ENCODE data around the gene MCEE. TPM values are rescaled to one million over a fixed set of nuclear protein-coding genes. Genes with fewer than 3 reads are reported as not detected.
"Not testable (repeated sequence)": the region's sequence is repeated elsewhere in the genome, so short reads cannot be mapped to it uniquely, and the experiment has no call there.

Gene MCEE
- total and polyA plus RNA-seq, 4 donors = 16.4 to 32.3 (median 21.6) TPM

DNA sequence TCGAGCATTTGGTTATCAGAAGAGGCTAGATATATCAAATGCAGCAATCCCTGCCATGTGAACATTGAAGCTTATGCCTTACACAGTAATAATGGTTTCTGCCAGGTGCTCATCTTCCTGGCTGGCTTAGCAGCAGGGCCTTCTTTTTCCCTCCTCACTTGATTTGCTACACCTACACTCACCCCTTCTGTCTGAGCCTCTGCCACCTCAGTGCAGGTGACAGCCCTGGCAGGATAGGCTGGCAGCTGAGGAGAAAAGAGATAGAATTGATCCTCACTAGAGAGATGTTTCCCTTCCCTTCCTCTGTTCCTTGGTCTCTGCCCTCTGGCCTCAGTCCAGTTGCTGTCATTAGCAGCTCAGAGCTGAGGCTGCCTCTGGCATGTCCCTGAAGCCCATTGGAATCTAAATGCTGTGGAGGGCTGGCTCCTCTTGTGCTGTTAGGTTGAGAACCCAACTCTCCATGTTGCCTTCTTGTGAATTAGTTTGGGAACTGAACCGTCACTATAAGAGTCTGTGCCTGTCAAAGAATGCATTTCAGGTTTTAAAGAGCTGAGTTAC, 18.6 kb upstream of the MCEE start:
- Histone ChIP-seq H3K9ac (ENCODE audit: insufficient read depth in 1 of 2, low read length in 2 of 2) (no peak overlapping the region), H3K36me3 (ENCODE audit: control insufficient read depth in 4 of 4, insufficient read depth in 4 of 4, low read length in 4 of 4) (peaks cover 31 to 43% (median 36%) of the 10 kb centered on the region in 4 donors), H3K27me3 (ENCODE audit: control insufficient read depth in 3 of 3, insufficient read depth in 3 of 3, low read length in 2 of 3) (no peaks in the 10 kb centered on the region), H3K4me3 (no peak overlapping the region), H3K4me1 (ENCODE audit: control insufficient read depth in 5 of 5, insufficient read depth in 5 of 5, low read length in 5 of 5) (peaks cover 0 to 2% (median 0%) of the 10 kb centered on the region in 5 donors), H3K27ac (ENCODE audit: low read depth in 1 of 2, low read length in 1 of 2) (no peak overlapping the region), H3K9me3 (ENCODE audit: control insufficient read depth in 4 of 4, insufficient read depth in 3 of 4, low read length in 3 of 4) (no peaks in the 10 kb centered on the region)
- ATAC-seq (ENCODE audit: insufficient read depth, low FRiP score) (no peak), DNase-seq (no peak)
- WGBS, 2 donors = 92 to 98% methylated on average over 2 of the region's 2 CpGs
- TF ChIP-seq, protein P1, sequence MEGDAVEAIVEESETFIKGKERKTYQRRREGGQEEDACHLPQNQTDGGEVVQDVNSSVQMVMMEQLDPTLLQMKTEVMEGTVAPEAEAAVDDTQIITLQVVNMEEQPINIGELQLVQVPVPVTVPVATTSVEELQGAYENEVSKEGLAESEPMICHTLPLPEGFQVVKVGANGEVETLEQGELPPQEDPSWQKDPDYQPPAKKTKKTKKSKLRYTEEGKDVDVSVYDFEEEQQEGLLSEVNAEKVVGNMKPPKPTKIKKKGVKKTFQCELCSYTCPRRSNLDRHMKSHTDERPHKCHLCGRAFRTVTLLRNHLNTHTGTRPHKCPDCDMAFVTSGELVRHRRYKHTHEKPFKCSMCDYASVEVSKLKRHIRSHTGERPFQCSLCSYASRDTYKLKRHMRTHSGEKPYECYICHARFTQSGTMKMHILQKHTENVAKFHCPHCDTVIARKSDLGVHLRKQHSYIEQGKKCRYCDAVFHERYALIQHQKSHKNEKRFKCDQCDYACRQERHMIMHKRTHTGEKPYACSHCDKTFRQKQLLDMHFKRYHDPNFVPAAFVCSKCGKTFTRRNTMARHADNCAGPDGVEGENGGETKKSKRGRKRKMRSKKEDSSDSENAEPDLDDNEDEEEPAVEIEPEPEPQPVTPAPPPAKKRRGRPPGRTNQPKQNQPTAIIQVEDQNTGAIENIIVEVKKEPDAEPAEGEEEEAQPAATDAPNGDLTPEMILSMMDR (IDR thresholded peaks at IDR 0.05; ENCODE audit: control extremely low read depth, extremely low read depth) = no peak

DNA sequence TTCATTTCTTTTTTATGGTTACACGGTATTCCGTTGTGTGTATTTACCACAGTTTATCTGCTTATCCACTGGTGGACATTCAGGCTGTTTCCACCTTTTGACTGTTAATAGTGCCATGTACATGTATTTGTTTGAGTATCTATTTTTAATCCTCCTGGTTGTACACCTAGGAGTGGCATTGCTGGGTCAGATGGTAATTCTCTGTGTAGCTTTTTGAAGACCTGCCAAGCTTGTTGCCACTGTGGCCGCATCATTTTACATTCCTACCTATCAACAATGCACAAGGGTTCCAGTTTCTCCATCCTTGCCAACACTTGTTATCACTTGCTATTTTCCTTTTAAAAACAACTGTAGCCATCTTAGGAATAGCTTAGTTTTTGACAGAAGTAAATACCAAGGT, 13.8 kb upstream of the MCEE start:
- no peak overlapping the region for H3K9ac ChIP-seq (ENCODE audit: insufficient read depth in 1 of 2, low read length in 2 of 2)
- TF ChIP-seq, protein P1 (IDR thresholded peaks at IDR 0.05; ENCODE audit: control extremely low read depth, extremely low read depth) = no peak
- no peaks in the 10 kb centered on the region for H3K9me3 ChIP-seq (ENCODE audit: control insufficient read depth in 4 of 4, insufficient read depth in 3 of 4, low read length in 3 of 4)
- H3K27me3 ChIP-seq (ENCODE audit: control insufficient read depth in 3 of 3, insufficient read depth in 3 of 3, low read length in 2 of 3) = no peaks in the 10 kb centered on the region
- 90 to 96% methylated on average over 3 of the region's 3 CpGs for WGBS, 2 donors
- H3K27ac ChIP-seq (ENCODE audit: low read depth in 1 of 2, low read length in 1 of 2) = no peak overlapping the region
- no peak for DNase-seq
- no peak for ATAC-seq (ENCODE audit: insufficient read depth, low FRiP score)
- H3K4me1 ChIP-seq (ENCODE audit: control insufficient read depth in 5 of 5, insufficient read depth in 5 of 5, low read length in 5 of 5) = no peaks in the 10 kb centered on the region
- H3K36me3 ChIP-seq (ENCODE audit: control insufficient read depth in 4 of 4, insufficient read depth in 4 of 4, low read length in 4 of 4) = peaks cover 32 to 65% (median 55%) of the 10 kb centered on the region in 4 donors
- no peak overlapping the region for H3K4me3 ChIP-seq

DNA sequence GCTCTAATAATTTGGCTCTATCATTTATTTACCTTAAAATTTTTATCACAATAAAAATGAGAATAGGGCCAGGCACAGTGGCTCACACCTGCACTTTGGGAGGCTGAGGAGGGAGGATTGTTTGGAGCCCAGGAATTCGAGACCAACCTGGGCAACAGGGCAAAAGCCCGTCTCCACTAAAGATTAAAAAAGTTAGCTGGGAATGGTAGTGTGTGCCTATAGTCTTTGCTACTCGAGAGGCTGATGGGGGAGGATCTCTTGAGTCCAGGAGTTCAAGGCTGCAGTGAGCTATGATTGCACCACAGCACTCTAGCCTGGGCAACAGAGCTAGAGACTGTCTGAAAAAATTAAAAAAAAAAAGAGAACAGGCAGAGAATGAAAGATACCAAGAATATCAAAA, 6.1 kb upstream of the MCEE start:
- Histone ChIP-seq H3K9me3 (ENCODE audit: control insufficient read depth in 4 of 4, insufficient read depth in 3 of 4, low read length in 3 of 4) (no peaks in the 10 kb centered on the region), H3K4me3 (no peak overlapping the region), H3K36me3 (ENCODE audit: control insufficient read depth in 4 of 4, insufficient read depth in 4 of 4, low read length in 4 of 4) (peaks cover 24 to 49% (median 34%) of the 10 kb centered on the region in 4 donors), H3K27me3 (ENCODE audit: control insufficient read depth in 3 of 3, insufficient read depth in 3 of 3, low read length in 2 of 3) (no peaks in the 10 kb centered on the region), H3K9ac (ENCODE audit: insufficient read depth in 1 of 2, low read length in 2 of 2) (no peak overlapping the region), H3K4me1 (ENCODE audit: control insufficient read depth in 5 of 5, insufficient read depth in 5 of 5, low read length in 5 of 5) (peaks cover 2 to 9% (median 5%) of the 10 kb centered on the region in 5 donors), H3K27ac (ENCODE audit: low read depth in 1 of 2, low read length in 1 of 2) (no peak overlapping the region)
- 93 to 98% methylated on average over 3 of the region's 3 CpGs for WGBS, 2 donors
- no peak for DNase-seq
- ATAC-seq (ENCODE audit: insufficient read depth, low FRiP score) = no peak
- TF ChIP-seq, protein P1 (IDR thresholded peaks at IDR 0.05; ENCODE audit: control extremely low read depth, extremely low read depth) = no peak

DNA sequence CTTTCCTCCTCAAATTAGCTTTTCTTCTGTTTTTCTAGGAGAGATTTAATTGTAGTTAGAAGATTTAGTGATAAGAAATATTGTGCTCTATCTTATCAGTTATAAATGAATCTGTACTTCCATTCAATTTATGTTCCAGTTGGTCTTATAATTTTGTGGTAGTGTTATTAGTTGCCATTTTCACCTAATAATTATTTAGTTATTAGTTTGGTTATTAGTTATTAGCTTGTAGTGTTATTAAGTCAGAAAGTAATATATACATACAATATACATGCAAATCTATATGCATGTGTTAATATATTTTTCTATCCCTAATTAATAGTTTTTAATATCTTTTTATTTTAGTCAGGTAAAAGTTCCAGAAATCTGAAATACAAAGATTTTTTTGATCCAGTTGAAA, 3.6 kb upstream of the MCEE start:
- Histone ChIP-seq H3K36me3 (ENCODE audit: control insufficient read depth in 4 of 4, insufficient read depth in 4 of 4, low read length in 4 of 4) (peaks cover 15 to 33% (median 17%) of the 10 kb centered on the region in 4 donors), H3K9me3 (ENCODE audit: control insufficient read depth in 4 of 4, insufficient read depth in 3 of 4, low read length in 3 of 4) (no peaks in the 10 kb centered on the region), H3K4me3 (no peak overlapping the region), H3K27ac (ENCODE audit: low read depth in 1 of 2, low read length in 1 of 2) (no peak overlapping the region), H3K9ac (ENCODE audit: insufficient read depth in 1 of 2, low read length in 2 of 2) (no peak overlapping the region), H3K27me3 (ENCODE audit: control insufficient read depth in 3 of 3, insufficient read depth in 3 of 3, low read length in 2 of 3) (no peaks in the 10 kb centered on the region), H3K4me1 (ENCODE audit: control insufficient read depth in 5 of 5, insufficient read depth in 5 of 5, low read length in 5 of 5) (peaks cover 2 to 12% (median 9%) of the 10 kb centered on the region in 5 donors)
- TF ChIP-seq, protein P1 (IDR thresholded peaks at IDR 0.05; ENCODE audit: control extremely low read depth, extremely low read depth) = no peak
- no peak for DNase-seq
- ATAC-seq (ENCODE audit: insufficient read depth, low FRiP score) = no peak

DNA sequence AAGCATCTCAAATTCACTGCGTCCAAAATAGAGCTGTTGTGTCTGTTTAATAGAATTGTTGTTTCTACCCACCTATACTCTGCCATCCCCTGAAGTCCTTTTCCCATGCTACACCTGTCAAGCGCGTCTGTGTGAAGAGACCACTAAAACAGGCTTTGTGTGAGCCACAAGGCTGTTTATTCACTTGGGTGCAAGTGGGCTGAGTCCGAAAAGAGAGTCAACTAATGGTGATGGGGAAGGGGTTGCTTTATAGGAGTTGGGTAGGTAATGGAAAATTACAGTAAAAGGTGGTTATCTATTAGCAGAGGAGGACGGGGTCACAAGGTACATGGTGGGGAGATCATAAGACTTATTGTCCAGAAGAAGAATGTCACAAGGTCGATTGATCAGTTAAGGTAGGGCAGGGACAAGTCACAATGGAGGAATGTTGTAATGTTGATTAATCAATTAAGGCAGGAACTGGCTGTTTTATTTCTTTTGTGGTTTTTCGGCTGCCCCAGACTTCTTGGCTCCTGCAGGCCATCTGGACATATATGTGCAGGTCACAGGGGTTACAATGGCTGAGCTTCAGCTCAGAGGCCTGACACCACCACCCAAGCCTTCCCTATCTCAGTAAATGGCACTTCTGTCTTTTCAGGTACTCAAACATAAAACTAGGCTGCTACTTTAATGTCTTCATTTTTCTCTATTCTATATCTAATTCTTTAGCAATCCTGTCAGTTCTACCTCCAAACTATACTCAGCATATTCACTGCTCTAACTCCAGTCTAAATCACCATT, 1.5 kb upstream of the MCEE start:
- not testable (repeated sequence) for ATAC-seq (ENCODE audit: insufficient read depth, low FRiP score)
- 56 to 62% methylated on average over 7 of the region's 7 CpGs for WGBS, 2 donors

More for the DNA sequence above, 1.5 kb upstream of the MCEE start:
- H3K36me3 ChIP-seq (ENCODE audit: control insufficient read depth in 4 of 4, insufficient read depth in 4 of 4, low read length in 4 of 4) = peaks cover 8 to 19% (median 10%) of the 10 kb centered on the region in 4 donors
- H3K4me1 ChIP-seq (ENCODE audit: control insufficient read depth in 5 of 5, insufficient read depth in 5 of 5, low read length in 5 of 5) = peaks cover 2 to 16% (median 11%) of the 10 kb centered on the region in 5 donors
- H3K4me3 ChIP-seq = peak overlapping the region; percentile 93
- peak overlapping the region in 1 of 2 donors; percentile 15 for H3K27ac ChIP-seq (ENCODE audit: low read depth in 1 of 2, low read length in 1 of 2)
- H3K9me3 ChIP-seq (ENCODE audit: control insufficient read depth in 4 of 4, insufficient read depth in 3 of 4, low read length in 3 of 4); DNase-seq; H3K27me3 ChIP-seq (ENCODE audit: control insufficient read depth in 3 of 3, insufficient read depth in 3 of 3, low read length in 2 of 3): not testable (repeated sequence)
- H3K9ac ChIP-seq (ENCODE audit: insufficient read depth in 1 of 2, low read length in 2 of 2) = peak overlapping the region in 1 of 2 donors; percentile 67
